Head of caudate nucleus (tissue), 42 donors: ENCODE measurements around the gene INPP5D.

ENCODE experiments used
- DNase-seq, 42 donors: peaks; one replicate each; pipeline versions ENCODE4 v3.0.0 to v3.0.0-alpha.2; 2020 to 2021; ENCODE audit warnings: mixed read lengths in 7 of 42
- intact Hi-C: fragments of 100-400 bp; cut with DNase I; formaldehyde crosslinking; loops from one replicate; pipeline ENCODE4 v1.15.0; 2022

Gene INPP5D

GRCh38 chr2:233233618-233234230, 173.6 kb downstream of the INPP5D start:
- intact Hi-C loops: loop anchor here (10.0 kb wide), 1 partner anchor 179 kb away; no protein-coding TSS in a partner anchor
- DNase-seq: no peak

- intact Hi-C loops: loop anchor here (10.0 kb wide), 1 partner anchor 179 kb away; no protein-coding TSS in a partner anchor
- DNase-seq: no peak
Measured at GRCh38 chr2:233234264-233234663, 174.1 kb downstream of the INPP5D start.

DNA sequence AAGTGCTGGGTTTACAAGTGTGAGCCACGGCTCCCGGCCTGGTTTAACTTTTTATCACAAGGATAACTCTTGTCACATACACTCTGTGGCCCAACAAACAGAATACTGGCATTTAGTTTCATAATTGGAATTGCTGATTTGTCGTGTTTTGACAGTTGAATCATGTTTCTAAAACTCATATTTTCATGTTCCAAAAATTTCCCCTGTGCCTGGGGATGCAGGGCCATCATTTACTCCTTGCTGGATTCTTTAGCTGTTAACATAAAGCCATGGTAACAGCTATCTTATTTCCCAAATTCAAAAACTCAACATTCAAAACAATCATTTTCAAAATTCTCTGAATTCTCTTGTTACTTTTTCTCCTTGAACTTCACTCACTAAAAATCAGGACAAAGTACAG, 174.9 kb downstream of the INPP5D start:
- intact Hi-C loops: loop anchor here (10.0 kb wide), 1 partner anchor 180 kb away; no protein-coding TSS in a partner anchor
- DNase-seq: no peak

- intact Hi-C loops: loop anchor here (10.0 kb wide), 1 partner anchor 181 kb away; no protein-coding TSS in a partner anchor
- no peak for DNase-seq
Measured at GRCh38 chr2:233235977-233236376, 175.8 kb downstream of the INPP5D start.

GRCh38 chr2:233236820-233237589, 176.9 kb downstream of the INPP5D start:
- DNase-seq: no peak
- intact Hi-C loops: loop anchor here (10.0 kb wide), 1 partner anchor 182 kb away; no protein-coding TSS in a partner anchor

GRCh38 chr2:233240897-233241296, 180.8 kb downstream of the INPP5D start:
- intact Hi-C loops: no loop called here
- DNase-seq: no peak

DNA sequence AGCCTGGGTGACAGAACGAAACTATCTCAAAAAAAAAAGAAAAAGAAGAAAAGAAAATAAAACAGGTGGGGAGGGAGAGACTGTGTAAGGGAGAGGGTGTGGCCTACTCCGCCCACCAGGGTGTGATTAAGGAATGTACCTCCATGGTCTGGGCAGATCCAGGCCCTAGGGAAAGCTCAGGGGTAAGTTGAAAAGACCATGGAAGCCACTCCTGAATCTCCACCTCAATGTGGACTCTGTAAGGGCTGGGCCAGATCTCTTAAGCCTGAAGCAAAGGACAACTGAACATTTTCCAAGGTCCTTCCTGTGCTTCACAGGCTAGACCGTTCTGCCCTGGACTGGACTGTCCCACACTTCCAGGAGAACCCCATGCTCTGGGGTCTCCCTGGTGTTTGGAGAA, 181.7 kb downstream of the INPP5D start:
- intact Hi-C loops: no loop called here
- no peak for DNase-seq

DNA sequence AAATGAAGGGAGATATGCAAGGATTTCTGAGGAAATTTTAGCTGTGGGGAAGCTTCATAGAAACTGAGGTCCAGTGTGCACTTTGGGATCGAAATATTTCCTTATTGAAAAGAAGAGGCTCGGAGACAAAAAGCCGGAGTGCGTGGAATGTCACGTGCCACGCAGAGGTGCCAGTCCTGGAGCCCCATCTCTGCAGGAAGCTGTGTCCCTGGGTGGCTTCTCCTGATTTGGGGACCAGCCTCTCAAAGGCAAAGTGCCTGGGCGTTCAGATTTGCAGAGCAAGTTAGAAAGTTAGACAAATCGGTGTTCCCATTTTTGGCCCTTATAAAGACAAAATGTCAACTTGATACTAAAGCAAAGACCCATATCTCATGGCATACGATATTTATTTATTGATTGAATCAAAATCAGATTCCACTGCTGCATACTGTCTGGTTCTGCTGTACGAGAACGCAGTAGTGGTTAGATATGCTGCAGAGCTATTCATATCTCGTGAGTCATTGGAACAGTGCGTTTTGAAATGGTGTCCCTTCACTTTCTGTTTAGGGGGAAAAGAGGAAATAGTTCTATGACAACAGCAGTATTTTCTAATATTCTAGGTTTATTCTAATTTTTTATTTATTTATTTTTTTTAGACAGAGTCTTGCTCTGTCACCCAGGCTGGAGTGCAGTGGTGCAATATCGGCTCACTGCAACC, 182.2 kb downstream of the INPP5D start:
- intact Hi-C loops: no loop called here
- peak in 1 of 42 donors; percentile 7 for DNase-seq

- no peak for DNase-seq
- intact Hi-C loops: no loop called here
Measured at GRCh38 chr2:233243348-233243747, 183.2 kb downstream of the INPP5D start.

GRCh38 chr2:233244818-233245217, 184.7 kb downstream of the INPP5D start:
- no peak for DNase-seq
- intact Hi-C loops: no loop called here

DNA sequence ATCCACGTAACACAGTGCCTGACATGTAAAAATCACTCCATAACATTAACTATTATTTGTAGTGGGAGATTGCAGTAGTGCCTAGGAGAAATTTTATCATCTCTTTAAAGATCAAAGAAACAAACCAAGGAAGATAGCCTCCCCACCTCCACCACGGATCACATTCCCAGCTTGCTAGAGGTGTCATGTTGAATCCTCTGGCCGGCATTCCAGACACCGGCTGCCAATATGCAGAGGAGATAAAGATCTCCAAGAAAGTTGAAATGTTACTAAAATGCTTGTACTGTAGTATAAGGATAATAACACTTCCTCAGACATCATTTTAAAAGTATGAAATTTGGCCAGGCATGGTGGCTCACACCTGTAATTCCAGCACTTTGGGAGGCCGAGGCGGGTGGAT, 185.3 kb downstream of the INPP5D start:
- DNase-seq: no peak
- intact Hi-C loops: no loop called here

DNA sequence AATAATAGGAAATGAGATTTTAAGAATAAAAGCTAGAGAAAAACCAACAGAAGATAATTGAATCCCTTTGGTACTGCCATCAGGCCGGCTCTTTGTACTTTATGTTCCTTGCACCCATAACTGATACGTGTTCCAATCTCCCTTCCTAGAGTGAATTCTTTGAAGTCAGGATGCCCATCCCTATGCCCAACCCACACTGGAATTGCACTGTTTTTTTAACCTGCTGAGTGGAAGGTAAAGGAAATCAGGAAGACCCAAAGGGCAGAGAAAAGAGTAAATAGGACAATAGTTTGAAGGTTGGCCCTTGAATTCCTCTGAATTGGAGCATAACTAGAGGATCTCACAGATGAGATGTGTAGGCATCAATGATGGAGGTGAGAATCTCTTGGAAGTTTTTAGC, 187.0 kb downstream of the INPP5D start:
- intact Hi-C loops: no loop called here
- DNase-seq: no peak

- intact Hi-C loops: no loop called here
- peak in 30 of 42 donors; percentile 10 to 81 (median 44) for DNase-seq
Measured at GRCh38 chr2:233247744-233248143, 187.6 kb downstream of the INPP5D start.

GRCh38 chr2:233248999-233249398, 188.9 kb downstream of the INPP5D start:
- DNase-seq: no peak
- intact Hi-C loops: no loop called here

GRCh38 chr2:233250568-233250967, 190.4 kb downstream of the INPP5D start:
- DNase-seq: no peak
- intact Hi-C loops: loop anchor here (2.0 to 5.0 kb wide), 2 partner anchors 398 to 643 kb away; no protein-coding TSS in a partner anchor

- no peak for DNase-seq
- intact Hi-C loops: loop anchor here (2.0 to 5.0 kb wide), 2 partner anchors 398 to 644 kb away; no protein-coding TSS in a partner anchor
Measured at GRCh38 chr2:233250985-233251305, 190.8 kb downstream of the INPP5D start.

GRCh38 chr2:233251306-233252116, 191.4 kb downstream of the INPP5D start, which contains the start of gene ATG16L1:
TSS of gene ATG16L1 (plus strand) at chr2:233251673. CDS start at chr2:233251828, 155 bp downstream.
- DNase-seq: peak; percentile 90 to 98 (median 97)
- intact Hi-C loops: loop anchor here (2.0 to 5.0 kb wide), 2 partner anchors 399 to 644 kb away; no protein-coding TSS in a partner anchor

DNA sequence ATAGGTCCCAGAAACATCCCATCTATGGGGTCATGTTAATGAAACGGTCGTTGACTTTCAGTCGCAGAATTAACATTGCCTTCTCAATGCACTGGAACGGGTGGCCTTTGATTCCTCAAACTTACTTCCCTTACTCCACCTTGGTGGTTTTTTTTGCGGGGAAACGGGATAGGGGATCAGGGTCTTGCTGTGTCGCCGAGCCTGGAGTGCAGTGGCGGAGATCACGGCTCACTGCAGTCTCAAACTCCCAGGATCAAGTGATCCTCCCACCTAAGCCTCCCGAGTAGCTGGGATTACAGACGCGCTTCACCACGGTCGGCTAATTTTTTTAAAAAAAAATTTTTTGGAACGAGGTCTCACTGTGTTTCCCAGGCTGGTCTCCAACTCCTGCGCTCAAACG, 192.1 kb downstream of the INPP5D start:
- intact Hi-C loops: loop anchor here (5.0 kb wide), 1 partner anchor 645 kb away; no protein-coding TSS in a partner anchor
- peak in 20 of 42 donors; percentile 13 to 55 (median 27) for DNase-seq

DNA sequence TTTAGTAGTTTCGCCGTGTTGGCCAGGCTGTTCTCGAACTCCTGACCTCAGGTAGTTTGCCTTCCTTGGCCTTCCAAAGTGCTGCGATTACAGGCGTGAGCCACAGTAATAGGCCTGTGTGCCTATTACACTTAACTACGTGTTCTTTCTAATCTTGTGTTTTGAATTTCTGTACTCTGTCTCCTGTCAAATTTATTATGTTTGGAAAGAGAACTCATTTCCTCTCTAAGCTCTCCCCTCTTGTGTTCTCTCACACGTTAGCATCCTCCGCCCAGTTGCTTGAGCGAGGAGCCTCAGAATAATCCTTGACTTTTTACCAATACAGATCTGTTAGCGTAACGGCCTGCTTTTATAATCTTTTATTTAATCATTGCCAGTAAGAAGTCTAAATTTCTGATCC, 195.0 kb downstream of the INPP5D start:
- intact Hi-C loops: no loop called here
- peak in 2 of 42 donors; percentile 26 to 28 for DNase-seq
